ENCODE data around the gene GPN2. TPM values are rescaled to one million over a fixed set of nuclear protein-coding genes. Genes with fewer than 3 reads are reported as not detected.

Gene GPN2
- total and polyA plus RNA-seq, 9 of the 15 experiments (the other 6 are each of a cell fraction or from before 2014, with no cell fraction given): 9.9 to 58.8 (median 20.4) TPM

- TF ChIP-seq, protein P1, sequence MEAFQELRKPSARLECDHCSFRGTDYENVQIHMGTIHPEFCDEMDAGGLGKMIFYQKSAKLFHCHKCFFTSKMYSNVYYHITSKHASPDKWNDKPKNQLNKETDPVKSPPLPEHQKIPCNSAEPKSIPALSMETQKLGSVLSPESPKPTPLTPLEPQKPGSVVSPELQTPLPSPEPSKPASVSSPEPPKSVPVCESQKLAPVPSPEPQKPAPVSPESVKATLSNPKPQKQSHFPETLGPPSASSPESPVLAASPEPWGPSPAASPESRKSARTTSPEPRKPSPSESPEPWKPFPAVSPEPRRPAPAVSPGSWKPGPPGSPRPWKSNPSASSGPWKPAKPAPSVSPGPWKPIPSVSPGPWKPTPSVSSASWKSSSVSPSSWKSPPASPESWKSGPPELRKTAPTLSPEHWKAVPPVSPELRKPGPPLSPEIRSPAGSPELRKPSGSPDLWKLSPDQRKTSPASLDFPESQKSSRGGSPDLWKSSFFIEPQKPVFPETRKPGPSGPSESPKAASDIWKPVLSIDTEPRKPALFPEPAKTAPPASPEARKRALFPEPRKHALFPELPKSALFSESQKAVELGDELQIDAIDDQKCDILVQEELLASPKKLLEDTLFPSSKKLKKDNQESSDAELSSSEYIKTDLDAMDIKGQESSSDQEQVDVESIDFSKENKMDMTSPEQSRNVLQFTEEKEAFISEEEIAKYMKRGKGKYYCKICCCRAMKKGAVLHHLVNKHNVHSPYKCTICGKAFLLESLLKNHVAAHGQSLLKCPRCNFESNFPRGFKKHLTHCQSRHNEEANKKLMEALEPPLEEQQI (IDR thresholded peaks at IDR 0.05): no peak
- TF ChIP-seq SMARCC2 (IDR thresholded peaks at IDR 0.05; ENCODE audit: low read depth): no peak
- no peak for TF ChIP-seq CUX1 (CRISPR knock-in tag; IDR thresholded peaks at IDR 0.05)
- TF ChIP-seq ZNF717 (CRISPR knock-in tag; IDR thresholded peaks at IDR 0.05): no peak
- TF ChIP-seq, protein P2, sequence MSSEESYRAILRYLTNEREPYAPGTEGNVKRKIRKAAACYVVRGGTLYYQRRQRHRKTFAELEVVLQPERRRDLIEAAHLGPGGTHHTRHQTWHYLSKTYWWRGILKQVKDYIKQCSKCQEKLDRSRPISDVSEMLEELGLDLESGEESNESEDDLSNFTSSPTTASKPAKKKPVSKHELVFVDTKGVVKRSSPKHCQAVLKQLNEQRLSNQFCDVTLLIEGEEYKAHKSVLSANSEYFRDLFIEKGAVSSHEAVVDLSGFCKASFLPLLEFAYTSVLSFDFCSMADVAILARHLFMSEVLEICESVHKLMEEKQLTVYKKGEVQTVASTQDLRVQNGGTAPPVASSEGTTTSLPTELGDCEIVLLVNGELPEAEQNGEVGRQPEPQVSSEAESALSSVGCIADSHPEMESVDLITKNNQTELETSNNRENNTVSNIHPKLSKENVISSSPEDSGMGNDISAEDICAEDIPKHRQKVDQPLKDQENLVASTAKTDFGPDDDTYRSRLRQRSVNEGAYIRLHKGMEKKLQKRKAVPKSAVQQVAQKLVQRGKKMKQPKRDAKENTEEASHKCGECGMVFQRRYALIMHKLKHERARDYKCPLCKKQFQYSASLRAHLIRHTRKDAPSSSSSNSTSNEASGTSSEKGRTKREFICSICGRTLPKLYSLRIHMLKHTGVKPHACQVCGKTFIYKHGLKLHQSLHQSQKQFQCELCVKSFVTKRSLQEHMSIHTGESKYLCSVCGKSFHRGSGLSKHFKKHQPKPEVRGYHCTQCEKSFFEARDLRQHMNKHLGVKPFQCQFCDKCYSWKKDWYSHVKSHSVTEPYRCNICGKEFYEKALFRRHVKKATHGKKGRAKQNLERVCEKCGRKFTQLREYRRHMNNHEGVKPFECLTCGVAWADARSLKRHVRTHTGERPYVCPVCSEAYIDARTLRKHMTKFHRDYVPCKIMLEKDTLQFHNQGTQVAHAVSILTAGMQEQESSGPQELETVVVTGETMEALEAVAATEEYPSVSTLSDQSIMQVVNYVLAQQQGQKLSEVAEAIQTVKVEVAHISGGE (CRISPR knock-in tag; IDR thresholded peaks at IDR 0.05): no peak
- TF ChIP-seq MYC (IDR thresholded peaks at IDR 0.05; ENCODE audit: low read depth, low read length): peak; percentile 74
- TF ChIP-seq MYC (CRISPR knock-in tag; IDR thresholded peaks at IDR 0.05; ENCODE audit: borderline replicate concordance, low read depth): no peak
- no peak for TF ChIP-seq TAF9B (IDR thresholded peaks at IDR 0.05; ENCODE audit: partially characterized antibody)
- no peak for TF ChIP-seq RBM39 (optimal IDR thresholded peaks at IDR 0.05; ENCODE audit: low read depth, low read length)
- TF ChIP-seq ZNF311 (CRISPR knock-in tag; IDR thresholded peaks at IDR 0.05): no peak
- TF ChIP-seq ZBTB5 (IDR thresholded peaks at IDR 0.05): no peak
- TF ChIP-seq KLF16 (IDR thresholded peaks at IDR 0.05): peak; percentile 37; the same call in 1 of the 2 replicates
- no peak for TF ChIP-seq ZNF263 (CRISPR knock-in tag; IDR thresholded peaks at IDR 0.05; ENCODE audit: borderline replicate concordance)
Observed at GRCh38 chr1:26862781-26863684, 27.1 kb downstream of the GPN2 start, which contains the start of gene SFN (continued).

Measured in K562 (cell line).